Sigmoid colon (tissue), 7 donors: ENCODE data around the gene MEPCE. TPM values are rescaled to one million over a fixed set of nuclear protein-coding genes. Genes with fewer than 3 reads are reported as not detected.

Source experiments
- DNase-seq: peaks from one replicate; pipeline ENCODE4 v3.0.0-alpha.2; 2019
- H3K27ac ChIP-seq, 4 donors: fragments of 200-600 bp; sonication (generic); one replicate each; pipeline ENCODE4 v1.5.1; 2016 to 2019; ENCODE audit warnings: mild to moderate bottlenecking in 1 of 4
- H3K27me3 ChIP-seq, 3 donors: fragments of 200-600 bp; sonication (generic); one replicate each; pipeline ENCODE4 v1.5.1; 2019; ENCODE audit warnings: mild to moderate bottlenecking in 1 of 3
- H3K36me3 ChIP-seq, 4 donors: fragments of 200-600 bp; sonication (generic); one replicate each; pipeline ENCODE4 v1.5.1; 2016 to 2019
- H3K4me1 ChIP-seq, 4 donors: fragments of 200-600 bp; sonication (generic); one replicate each; pipeline ENCODE4 v1.5.1; 2017 to 2019
- H3K4me3 ChIP-seq, 4 donors: fragments of 200-600 bp; sonication (generic); one replicate each; pipeline ENCODE4 v1.5.1; 2017 to 2019; ENCODE audit warnings: mild to moderate bottlenecking in 2 of 4, moderate library complexity in 1 of 4
- H3K9me3 ChIP-seq, 4 donors: fragments of 200-600 bp in 3 of 4; sonication (generic) in 3 of 4; one replicate each; pipeline versions ENCODE4 v1.5.1 to v1.6.1; 2013 to 2019
- CTCF ChIP-seq, 4 experiments: fragments of 450-650 bp in 3 of 4; fragments of 200-600 bp in 1 of 4; IDR thresholded peaks; one replicate each; pipeline ENCODE4 v1.5.1; 2016 to 2019; ENCODE audit warnings: antibody characterized with exemption in 4 of 4, mild to moderate bottlenecking in 3 of 4, moderate library complexity in 2 of 4
- EP300 ChIP-seq, 4 donors: sonication (generic); formaldehyde crosslinking; IDR thresholded peaks; one replicate each; pipeline ENCODE4 v1.6.1; 2017; ENCODE audit warnings: antibody characterized with exemption in 4 of 4
- POLR2A ChIP-seq, 2 donors: fragments of 450-650 bp; IDR thresholded peaks; one replicate each; pipeline ENCODE4 v1.6.1; 2016; ENCODE audit warnings: antibody characterized with exemption in 2 of 2, mild to moderate bottlenecking in 2 of 2, moderate library complexity in 2 of 2
- POLR2AphosphoS5 ChIP-seq, 4 donors: sonication (generic); formaldehyde crosslinking; IDR thresholded peaks; one replicate each; pipeline ENCODE4 v1.6.1; 2017; ENCODE audit warnings: antibody characterized with exemption in 4 of 4
- WGBS, 2 donors: extraction: QIAGEN DNeasy Blood & Tissue Kit; methylation state at CpG; one replicate each; pipeline ENCODE4 v1.1.7; 2013; 5-methylcytosine and 5-hydroxymethylcytosine counted together
- intact Hi-C: fragments of 100-400 bp; cut with DNase I; formaldehyde crosslinking; loops from one replicate; pipeline ENCODE4 v1.15.1; 2023
- polyA plus RNA-seq, 3 donors: library from polyadenylated mRNA; stranded (reverse); fragments of 200-250 nt; gene quantifications; one replicate each; pipeline ENCODE4 v1.2.3, GENCODE V29; 2013
- total RNA-seq, 4 donors: library from RNA; depleted of rRNA; stranded (reverse); fragments of >200 nt; gene quantifications; one replicate each; pipeline ENCODE4 v1.1.0, GENCODE V29; 2016
- donor health status: healthy with polysubstance abuse.
- donor health status: Bipolar disorder and iron deficiency.
- donor health status: healthy.

MEPCE gene
- total and polyA plus RNA-seq, 7 donors: 18.0 to 32.1 (median 24.9) TPM

DNA sequence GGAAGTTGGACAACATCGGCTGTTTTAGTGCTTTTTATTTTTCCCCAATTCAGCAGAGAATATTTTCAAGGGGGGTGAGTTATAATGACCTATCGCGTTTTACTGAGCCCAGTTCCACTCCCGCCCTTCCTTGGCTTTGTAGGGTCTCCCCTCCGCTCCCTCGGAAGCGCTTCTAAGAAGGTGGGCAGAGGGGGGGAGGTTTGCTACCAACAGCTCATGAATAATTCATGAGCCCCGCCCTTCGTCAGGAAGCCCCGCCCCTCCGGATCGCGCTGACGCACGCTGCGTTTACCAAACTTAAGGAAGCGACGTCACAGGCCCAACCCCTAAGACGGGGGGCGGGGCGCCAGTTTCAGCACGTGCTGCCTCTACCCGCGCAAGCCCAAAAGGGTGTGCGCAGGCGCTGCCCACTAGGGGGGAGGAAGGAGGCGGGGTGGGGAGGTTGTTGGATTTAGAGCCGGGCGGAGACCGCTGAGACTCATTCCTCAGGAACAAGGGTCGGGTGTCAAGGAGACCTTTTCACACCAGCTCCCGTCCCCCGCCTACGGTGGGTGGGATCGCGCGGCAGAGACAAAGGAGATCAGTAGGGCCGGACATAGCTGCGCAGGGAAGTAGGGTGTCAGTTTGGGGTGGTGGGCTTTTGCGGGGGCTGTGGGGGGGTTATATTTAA is 529 bp upstream of the MEPCE start:
- Histone ChIP-seq H3K4me3 (peak overlapping the region; percentile 61 to 98 (median 88)), H3K36me3 (peaks cover 8 to 21% (median 14%) of the 10 kb centered on the region in 4 donors), H3K27me3 (no peaks in the 10 kb centered on the region), H3K27ac (peak overlapping the region; percentile 91 to 100 (median 99)), H3K9me3 (no peaks in the 10 kb centered on the region), H3K4me1 (peaks cover 0 to 35% (median 30%) of the 10 kb centered on the region in 4 donors)
- peak; percentile 100 for DNase-seq
- intact Hi-C loops: no loop called here
- TF ChIP-seq CTCF (IDR thresholded peaks at IDR 0.05): peak in 2 of 4 experiments; percentile 35 to 38
- TF ChIP-seq POLR2A (IDR thresholded peaks at IDR 0.05): peak; percentile 74 to 87
- peak; percentile 80 to 98 (median 94) for TF ChIP-seq POLR2AphosphoS5 (IDR thresholded peaks at IDR 0.05)
- peak in 1 of 4 donors; percentile 93 for TF ChIP-seq EP300 (IDR thresholded peaks at IDR 0.05)
- WGBS, 2 donors: 1% methylated on average over 40 of the region's 40 CpGs

DNA sequence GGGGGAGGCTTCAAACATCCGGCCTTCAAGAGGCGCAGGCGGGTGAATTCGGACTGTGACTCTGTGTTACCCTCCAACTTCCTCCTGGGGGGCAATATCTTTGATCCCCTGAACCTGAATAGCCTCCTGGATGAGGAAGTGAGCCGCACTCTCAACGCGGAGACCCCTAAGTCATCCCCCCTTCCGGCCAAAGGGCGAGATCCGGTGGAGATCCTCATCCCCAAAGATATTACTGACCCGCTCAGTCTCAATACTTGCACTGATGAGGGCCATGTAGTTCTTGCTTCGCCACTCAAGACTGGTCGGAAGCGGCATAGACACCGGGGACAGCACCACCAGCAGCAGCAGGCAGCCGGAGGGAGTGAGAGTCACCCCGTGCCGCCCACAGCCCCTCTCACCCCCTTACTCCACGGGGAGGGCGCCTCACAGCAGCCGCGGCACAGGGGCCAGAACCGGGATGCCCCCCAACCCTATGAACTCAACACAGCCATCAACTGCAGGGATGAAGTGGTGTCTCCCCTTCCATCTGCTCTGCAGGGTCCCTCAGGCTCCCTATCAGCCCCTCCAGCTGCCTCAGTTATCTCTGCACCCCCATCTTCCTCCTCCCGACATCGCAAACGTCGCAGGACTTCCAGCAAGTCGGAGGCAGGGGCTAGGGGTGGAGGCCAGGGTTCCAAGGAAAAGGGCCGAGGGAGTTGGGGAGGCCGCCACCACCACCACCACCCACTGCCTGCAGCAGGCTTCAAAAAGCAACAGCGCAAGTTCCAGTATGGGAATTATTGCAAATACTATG is 1.1 kb downstream of the MEPCE start:
- TF ChIP-seq POLR2A (IDR thresholded peaks at IDR 0.05) (no peak), CTCF (IDR thresholded peaks at IDR 0.05) (no peak), POLR2AphosphoS5 (IDR thresholded peaks at IDR 0.05) (no peak), EP300 (IDR thresholded peaks at IDR 0.05) (no peak)
- H3K36me3 ChIP-seq: peaks cover 8 to 27% (median 16%) of the 10 kb centered on the region in 4 donors
- DNase-seq: peak; percentile 73
- peak overlapping the region; percentile 91 to 100 (median 99) for H3K27ac ChIP-seq
- no peaks in the 10 kb centered on the region for H3K9me3 ChIP-seq
- H3K4me3 ChIP-seq: peak overlapping the region; percentile 61 to 98 (median 88)
- no peaks in the 10 kb centered on the region for H3K27me3 ChIP-seq
- intact Hi-C loops: no loop called here
- H3K4me1 ChIP-seq: peaks cover 0 to 50% (median 44%) of the 10 kb centered on the region in 4 donors
- 26 to 32% methylated on average over 31 of the region's 31 CpGs for WGBS, 2 donors

DNA sequence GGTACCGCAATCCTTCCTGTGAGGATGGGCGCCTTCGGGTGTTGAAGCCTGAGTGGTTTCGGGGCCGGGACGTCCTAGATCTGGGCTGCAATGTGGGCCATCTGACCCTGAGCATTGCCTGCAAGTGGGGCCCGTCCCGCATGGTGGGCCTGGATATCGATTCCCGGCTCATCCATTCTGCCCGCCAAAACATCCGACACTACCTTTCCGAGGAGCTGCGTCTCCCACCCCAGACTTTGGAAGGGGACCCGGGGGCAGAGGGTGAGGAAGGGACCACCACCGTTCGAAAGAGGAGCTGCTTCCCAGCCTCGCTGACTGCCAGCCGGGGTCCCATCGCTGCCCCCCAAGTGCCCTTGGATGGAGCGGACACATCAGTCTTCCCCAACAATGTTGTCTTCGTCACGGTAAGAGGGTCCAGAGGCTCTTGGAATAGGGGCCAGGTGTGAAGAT is 1.7 kb downstream of the MEPCE start:
- DNase-seq: peak; percentile 70
- TF ChIP-seq POLR2A (IDR thresholded peaks at IDR 0.05) (no peak), POLR2AphosphoS5 (IDR thresholded peaks at IDR 0.05) (no peak), EP300 (IDR thresholded peaks at IDR 0.05) (no peak), CTCF (IDR thresholded peaks at IDR 0.05) (no peak)
- intact Hi-C loops: no loop called here
- Histone ChIP-seq H3K9me3 (no peaks in the 10 kb centered on the region), H3K4me3 (peak overlapping the region in 3 of 4 donors; percentile 61 to 90 (median 85)), H3K4me1 (peaks cover 0 to 50% (median 44%) of the 10 kb centered on the region in 4 donors), H3K27me3 (no peaks in the 10 kb centered on the region), H3K36me3 (peaks cover 8 to 27% (median 16%) of the 10 kb centered on the region in 4 donors), H3K27ac (peak overlapping the region in 3 of 4 donors; percentile 91 to 100 (median 99))
- WGBS, 2 donors: 93 to 95% methylated on average over 23 of the region's 23 CpGs

GRCh38 chr7:100432053-100432452 is 2.4 kb downstream of the MEPCE start:
- Histone ChIP-seq H3K36me3 (peaks cover 8 to 27% (median 16%) of the 10 kb centered on the region in 4 donors), H3K27ac (peak overlapping the region in 2 of 4 donors; percentile 21 to 99), H3K4me3 (no peak overlapping the region), H3K9me3 (no peaks in the 10 kb centered on the region), H3K27me3 (no peaks in the 10 kb centered on the region), H3K4me1 (peaks cover 0 to 54% (median 44%) of the 10 kb centered on the region in 4 donors)
- intact Hi-C loops: no loop called here
- no peak for TF ChIP-seq POLR2AphosphoS5 (IDR thresholded peaks at IDR 0.05)
- TF ChIP-seq CTCF (IDR thresholded peaks at IDR 0.05): no peak
- no peak for TF ChIP-seq POLR2A (IDR thresholded peaks at IDR 0.05)
- no peak for TF ChIP-seq EP300 (IDR thresholded peaks at IDR 0.05)
- no peak for DNase-seq
- WGBS, 2 donors: 81 to 91% methylated on average over 4 of the region's 4 CpGs
